Sigmoid colon (tissue), 4 donors: Measurements from ENCODE around the gene TBCK.

Experiments
- POLR2AphosphoS5 ChIP-seq, 4 donors: sonication (generic); formaldehyde crosslinking; IDR thresholded peaks; one replicate each; pipeline ENCODE4 v1.6.1; 2017; ENCODE audit warnings: antibody characterized with exemption in 4 of 4
- TF ChIP-seq, protein P1 (sequence below), 4 experiments: fragments of 450-650 bp in 3 of 4; fragments of 200-600 bp in 1 of 4; IDR thresholded peaks; one replicate each; pipeline ENCODE4 v1.5.1; 2016 to 2019; ENCODE audit warnings: antibody characterized with exemption in 4 of 4, mild to moderate bottlenecking in 3 of 4, moderate library complexity in 2 of 4

GRCh38 chr4:106353786-106354185 lies 37.8 kb upstream of the TBCK start:
- TF ChIP-seq, protein P1, sequence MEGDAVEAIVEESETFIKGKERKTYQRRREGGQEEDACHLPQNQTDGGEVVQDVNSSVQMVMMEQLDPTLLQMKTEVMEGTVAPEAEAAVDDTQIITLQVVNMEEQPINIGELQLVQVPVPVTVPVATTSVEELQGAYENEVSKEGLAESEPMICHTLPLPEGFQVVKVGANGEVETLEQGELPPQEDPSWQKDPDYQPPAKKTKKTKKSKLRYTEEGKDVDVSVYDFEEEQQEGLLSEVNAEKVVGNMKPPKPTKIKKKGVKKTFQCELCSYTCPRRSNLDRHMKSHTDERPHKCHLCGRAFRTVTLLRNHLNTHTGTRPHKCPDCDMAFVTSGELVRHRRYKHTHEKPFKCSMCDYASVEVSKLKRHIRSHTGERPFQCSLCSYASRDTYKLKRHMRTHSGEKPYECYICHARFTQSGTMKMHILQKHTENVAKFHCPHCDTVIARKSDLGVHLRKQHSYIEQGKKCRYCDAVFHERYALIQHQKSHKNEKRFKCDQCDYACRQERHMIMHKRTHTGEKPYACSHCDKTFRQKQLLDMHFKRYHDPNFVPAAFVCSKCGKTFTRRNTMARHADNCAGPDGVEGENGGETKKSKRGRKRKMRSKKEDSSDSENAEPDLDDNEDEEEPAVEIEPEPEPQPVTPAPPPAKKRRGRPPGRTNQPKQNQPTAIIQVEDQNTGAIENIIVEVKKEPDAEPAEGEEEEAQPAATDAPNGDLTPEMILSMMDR (IDR thresholded peaks at IDR 0.05): no peak
- no peak for TF ChIP-seq POLR2AphosphoS5 (IDR thresholded peaks at IDR 0.05)
